CD4-positive, alpha-beta T cell treated with Interleukin-15 for 1 hour (primary cell): ENCODE results near the gene GALR1.

Experiments
- DNase-seq: peaks from one replicate; pipeline ENCODE4 v3.0.0-alpha.2; 2020

GALR1 gene

DNA sequence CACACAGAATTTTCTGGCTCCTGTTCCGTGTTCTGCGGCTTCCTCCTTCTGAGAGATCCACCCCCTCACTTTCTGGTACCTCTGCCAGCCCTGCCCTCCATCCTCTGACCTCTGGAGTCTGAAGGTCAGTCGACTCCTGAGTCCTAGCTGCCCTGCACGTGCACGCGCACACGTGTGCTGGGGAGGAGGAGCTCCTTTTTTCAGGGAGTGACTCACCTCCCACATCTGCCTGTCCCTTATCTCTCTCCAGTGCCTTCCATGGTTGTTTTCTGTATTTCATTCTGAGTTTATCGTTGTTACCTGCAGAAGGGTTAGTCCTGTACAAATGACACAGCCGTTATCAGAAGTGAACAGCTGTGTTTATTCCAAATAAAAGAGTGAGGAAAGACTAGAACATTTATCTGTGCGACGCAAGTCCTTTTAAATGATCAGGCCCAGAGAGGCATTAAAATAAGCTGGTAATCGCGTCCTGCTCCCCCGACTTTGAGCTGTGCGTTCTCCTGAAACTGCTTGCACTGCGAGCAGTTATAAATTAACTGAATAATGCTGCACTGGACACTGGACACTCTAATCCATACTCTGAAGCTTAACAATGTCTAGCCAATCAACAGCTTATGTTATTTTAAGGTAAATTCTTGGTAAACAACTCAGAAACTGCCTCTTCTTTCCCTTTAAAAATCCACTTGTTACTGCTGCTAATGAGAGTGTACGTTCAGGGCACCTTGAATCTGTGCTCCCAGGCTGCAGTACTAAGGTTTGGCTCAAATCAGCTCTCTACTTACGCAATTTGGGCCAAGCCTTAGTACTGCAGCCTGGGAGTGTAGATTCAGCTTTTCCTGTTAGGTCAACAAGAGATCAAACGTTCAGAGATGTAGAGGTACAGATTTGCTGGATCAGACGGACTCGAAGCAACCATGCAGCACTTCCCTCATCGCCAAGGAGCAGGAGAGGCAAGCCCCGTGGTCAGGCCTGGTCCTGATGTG is 72.5 kb downstream of the GALR1 start:
- DNase-seq = no peak

DNA sequence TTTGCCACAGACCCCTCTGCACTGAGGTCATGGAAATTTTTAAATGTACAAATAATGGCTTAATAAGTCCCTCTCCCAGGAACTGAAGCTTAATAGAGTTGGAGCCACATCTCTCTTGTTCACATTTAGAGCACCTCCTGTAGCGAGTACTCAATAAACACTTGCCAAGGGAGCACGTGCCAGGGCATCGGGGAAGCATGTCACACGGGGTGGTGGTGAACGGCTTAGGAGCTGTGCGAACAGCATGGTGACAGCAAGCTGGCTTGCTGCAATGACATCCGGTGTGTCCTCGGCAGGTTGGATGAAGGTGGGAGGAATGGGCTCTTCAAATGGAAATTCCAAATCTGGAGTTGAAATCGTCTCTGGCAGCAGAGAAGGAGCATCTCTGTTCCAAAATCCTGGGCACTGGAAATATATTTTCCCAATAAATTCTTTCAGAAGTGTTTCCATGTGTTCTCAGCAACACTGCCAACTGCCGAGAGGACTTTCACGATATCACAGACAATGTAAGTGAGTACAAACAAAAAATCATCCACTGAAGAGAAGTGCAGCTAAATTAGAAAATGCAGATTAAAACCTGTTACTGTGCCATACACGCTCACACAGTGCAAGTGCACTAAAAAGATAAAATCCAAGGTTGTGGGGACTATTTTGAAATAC is 74.1 kb downstream of the GALR1 start:
- DNase-seq = no peak
